HepG2 (cell line): ENCODE measurements around the gene SCYL1. TPM values are rescaled to one million over a fixed set of nuclear protein-coding genes. Genes with fewer than 3 reads are reported as not detected.
"Not testable (repeated sequence)": the region's sequence is repeated elsewhere in the genome, so short reads cannot be mapped to it uniquely, and the experiment has no call there.

Experiments
- ATAC-seq: fragments of 200-7000 bp; cut with Tn5 transposase; 3 replicates; pipeline ENCODE4 v1.9.1; 2020; ENCODE audit warnings: mild to moderate bottlenecking, moderate library complexity
- BruUV-seq: library from RNA; stranded (reverse); fragments of 400-500 nt; replicated peaks from 2 replicates; lab custom pipeline; 2021; lab: Mats Ljungman, UMichigan
- CTCF ChIA-PET: fragments of 300-600 bp; formaldehyde crosslinking; extraction: SDS; loops from one replicate; lab custom pipeline; 2021; ENCODE audit warnings: low total read pairs, inconsistent platforms, low intra/inter-chr PET ratio; lab: Yijun Ruan, JAX
- POLR2A ChIA-PET: fragments of 350-600 bp; sonication (Branson Sonifier 250); formaldehyde crosslinking; loops from one replicate; lab custom pipeline; 2020; ENCODE audit warnings: antibody characterized with exemption, inconsistent platforms; lab: Yijun Ruan, JAX
- DNase-seq: peaks from one replicate; pipeline ENCODE4 v3.0.0-alpha.2; 2015; ENCODE audit warnings: low spot score
- FAIRE-seq: peaks from 3 replicates; lab custom pipeline; 2011; peaks lifted over from hg19 to GRCh38; lab: Jason Lieb, UNC
- H2AFZ ChIP-seq: one replicate; pipeline ENCODE4 v1.6.1; 2011; ENCODE audit warnings: low read length, inconsistent platforms
- H3K27ac ChIP-seq: fragments of 300-600 bp; 3 replicates; pipeline ENCODE4 v1.8.0; 2011; ENCODE audit warnings: mixed run types, mild to moderate bottlenecking, mixed read lengths, low read length, inconsistent platforms; ENCODE audit not compliant: insufficient read depth; ENCODE audit errors: extremely low read length
- H3K27me3 ChIP-seq, 2 experiments: fragments of 200-600 bp in 1 of 2; 2 replicates in 1 of 2; 3 replicates in 1 of 2; pipeline versions ENCODE4 v1.6.0 to v1.8.0; 2011; ENCODE audit warnings: low read length in 2 of 2, mild to moderate bottlenecking in 2 of 2, moderate library complexity in 2 of 2, inconsistent platforms in 1 of 2; ENCODE audit not compliant: insufficient read depth in 2 of 2, control insufficient read depth in 1 of 2
- H3K36me3 ChIP-seq, 2 experiments: fragments of 200-600 bp in 1 of 2; replicated peaks in 1 of 2; 2 replicates in 1 of 2; 3 replicates in 1 of 2; pipeline versions ENCODE4 v1.5.1 to v1.8.0; 2011; ENCODE audit warnings: low read length in 2 of 2, inconsistent platforms in 1 of 2; ENCODE audit not compliant: insufficient read depth in 2 of 2, control insufficient read depth in 1 of 2
- H3K4me1 ChIP-seq: 2 replicates; pipeline ENCODE4 v1.5.1; 2012; ENCODE audit warnings: low read length, inconsistent platforms; ENCODE audit not compliant: insufficient read depth
- H3K4me2 ChIP-seq: 2 replicates; pipeline ENCODE4 v1.6.0; 2011; ENCODE audit warnings: low read depth, low read length, inconsistent platforms
- H3K4me3 ChIP-seq, 3 experiments: fragments of 200-600 bp in 1 of 3; sonication (generic), shearing (Covaris generic) in 1 of 3; replicated peaks in 1 of 3; 2 replicates each; pipeline ENCODE4 v1.5.1; 2011 to 2016; ENCODE audit warnings: low read length in 3 of 3, inconsistent platforms in 2 of 3, low read depth in 2 of 3, mild to moderate bottlenecking in 2 of 3, control low read depth in 1 of 3, mixed read lengths in 1 of 3; ENCODE audit not compliant: insufficient read depth in 1 of 3
- H3K79me2 ChIP-seq: one replicate; pipeline ENCODE4 v1.6.1; 2011; ENCODE audit warnings: low read length, inconsistent platforms; ENCODE audit not compliant: insufficient read depth
- H3K9ac ChIP-seq: 2 replicates; pipeline ENCODE4 v1.6.0; 2011; ENCODE audit warnings: mild to moderate bottlenecking, low read depth, low read length, inconsistent platforms; ENCODE audit not compliant: insufficient read depth
- H3K9me3 ChIP-seq: 2 replicates; pipeline ENCODE4 v1.5.1; 2012; ENCODE audit warnings: mild to moderate bottlenecking, low read length
- H4K20me1 ChIP-seq: 2 replicates; pipeline ENCODE4 v1.6.0; 2011; ENCODE audit warnings: inconsistent platforms, mild to moderate bottlenecking, low read length, moderate library complexity; ENCODE audit not compliant: insufficient read depth
- ARNTL ChIP-seq: sonication (generic); formaldehyde crosslinking; IDR thresholded peaks from 2 replicates; pipeline ENCODE4 v1.4.0; 2020; ENCODE audit warnings: mild to moderate bottlenecking, missing genetic modification reagents
- ESRRA ChIP-seq: sonication (generic); formaldehyde crosslinking; IDR thresholded peaks from 2 replicates; pipeline ENCODE4 v1.5.1; 2020; ENCODE audit warnings: mild to moderate bottlenecking, low read depth, missing genetic modification reagents
- ETV5 ChIP-seq: IDR thresholded peaks from 2 replicates; pipeline ENCODE4 v1.6.1; 2018; ENCODE audit warnings: missing biosample characterization, missing genetic modification reagents, inconsistent platforms, borderline replicate concordance
- FOXA1 ChIP-seq, 2 experiments: fragments of 450-650 bp in 1 of 2; sonication (generic) in 1 of 2; formaldehyde crosslinking in 1 of 2; IDR thresholded peaks; 2 replicates each; pipeline versions ENCODE4 v1.4.0 to v1.6.1; 2016 to 2020; ENCODE audit warnings: missing genetic modification reagents in 1 of 2
- MED1 ChIP-seq: sonication (generic); formaldehyde crosslinking; IDR thresholded peaks from 2 replicates; pipeline ENCODE4 v1.4.0; 2020; ENCODE audit warnings: missing genetic modification reagents
- PAXIP1 ChIP-seq: sonication (generic); formaldehyde crosslinking; conservative IDR thresholded peaks from 2 replicates; pipeline ENCODE4 v1.4.0; 2020; ENCODE audit warnings: mild to moderate bottlenecking, missing genetic modification reagents, moderate library complexity
- PITX1 ChIP-seq: sonication (generic); formaldehyde crosslinking; IDR thresholded peaks from 2 replicates; pipeline ENCODE4 v1.5.1; 2020; ENCODE audit warnings: mild to moderate bottlenecking, missing genetic modification reagents
- RARA ChIP-seq: IDR thresholded peaks from 2 replicates; pipeline ENCODE4 v1.6.1; 2016; ENCODE audit warnings: missing genetic modification reagents, missing compliant biosample characterization
- RXRB ChIP-seq: IDR thresholded peaks from 2 replicates; pipeline ENCODE4 v1.6.1; 2016; ENCODE audit warnings: borderline replicate concordance, missing genetic modification reagents, missing compliant biosample characterization
- TEAD3 ChIP-seq: optimal IDR thresholded peaks from 2 replicates; pipeline ENCODE3; 2016; ENCODE audit warnings: borderline replicate concordance
- ZFX ChIP-seq: sonication (generic); formaldehyde crosslinking; IDR thresholded peaks from 2 replicates; pipeline ENCODE4 v1.4.0; 2020; ENCODE audit warnings: mild to moderate bottlenecking, low read depth, missing genetic modification reagents, moderate library complexity
- ZMAT3 ChIP-seq: sonication (generic); formaldehyde crosslinking; conservative IDR thresholded peaks from 2 replicates; pipeline ENCODE4 v1.7.0; 2021; ENCODE audit warnings: missing genetic modification reagents
- ZNF317 ChIP-seq: sonication (generic); formaldehyde crosslinking; IDR thresholded peaks from 2 replicates; pipeline ENCODE4 v1.5.0; 2020; ENCODE audit warnings: mild to moderate bottlenecking, missing genetic modification reagents
- ZNF441 ChIP-seq: sonication (generic); formaldehyde crosslinking; IDR thresholded peaks from 2 replicates; pipeline ENCODE4 v1.7.0; 2021; ENCODE audit warnings: missing genetic modification reagents, borderline replicate concordance
- ZNF652 ChIP-seq: IDR thresholded peaks from 2 replicates; pipeline ENCODE4 v1.6.1; 2016; ENCODE audit warnings: low read depth, borderline replicate concordance
- WGBS: methylation state at CpG from one replicate; pipeline ENCODE4 v1.1.6; 2017; ENCODE audit warnings: low lambda C conversion rate; 5-methylcytosine and 5-hydroxymethylcytosine counted together
- in situ Hi-C: cut with HindIII; loops from 2 replicates; pipeline ENCODE4 v1.10.0; 2017; ENCODE audit warnings: low pct_unique_long_range_greater_than_20kb; ENCODE audit not compliant: extremely low pct_ligation_motif_present
- intact Hi-C: fragments of 100-400 bp; cut with micrococcal nuclease; formaldehyde crosslinking; loops from one replicate; pipeline ENCODE4 v1.10.0; 2022; ENCODE audit not compliant: unreplicated experiment
- polyA plus RNA-seq, 8 experiments: library from polyadenylated mRNA; depleted of rRNA in 3 of 8; stranded (reverse) in 7 of 8; unstranded in 1 of 8; fragments of >200 nt; fragmentation: Illumina TruSeq in 4 of 8; extraction: Trizol in 4 of 8; gene quantifications; 2 replicates each; pipeline versions ENCODE4 v1.2.1 to v1.2.3, GENCODE V29; 2011 to 2016; ENCODE audit warnings: low read depth in 4 of 8, missing spikeins in 1 of 8, mixed read lengths in 1 of 8; ENCODE audit not compliant: insufficient read depth in 1 of 8
- total RNA-seq, 5 experiments: library from RNA; depleted of rRNA; stranded (reverse); fragments of >200 nt; fragmentation: Illumina TruSeq; extraction: Trizol; gene quantifications; 2 replicates each; pipeline ENCODE4 v1.2.3, GENCODE V29; 2016; ENCODE audit warnings: low read depth in 1 of 5
- TF ChIP-seq, protein P1 (sequence below), 2 experiments: sonication (generic) in 1 of 2; formaldehyde crosslinking in 1 of 2; IDR thresholded peaks; 2 replicates each; pipeline versions ENCODE4 v1.4.0 to v1.6.1; 2018 to 2020; ENCODE audit warnings: missing genetic modification reagents in 2 of 2, borderline replicate concordance in 1 of 2, low read depth in 1 of 2, mild to moderate bottlenecking in 1 of 2, missing biosample characterization in 1 of 2

The SCYL1 gene
- total and polyA plus RNA-seq, 2 of the 13 experiments (the other 11 are each of a cell fraction or from before 2014, with no cell fraction given), result 65.9 to 103 TPM

GRCh38 chr11:65522718-65523630 lies 1.9 kb upstream of the SCYL1 start:
- H2AFZ ChIP-seq; CTCF ChIA-PET; H4K20me1 ChIP-seq; H3K36me3 ChIP-seq; intact Hi-C loops; in situ Hi-C loops; BruUV-seq; H3K9me3 ChIP-seq; DNase-seq; H3K27me3 ChIP-seq; TF ChIP-seq FOXA1 (IDR thresholded peaks at IDR 0.05): not testable (repeated sequence)
- H3K4me1 ChIP-seq, result peaks cover 56% of the 10 kb centered on the region
- H3K4me2 ChIP-seq, result peak overlapping the region; percentile 96
- peaks cover 17% of the 10 kb centered on the region for H3K79me2 ChIP-seq
- ATAC-seq (peak; percentile 34), FAIRE-seq (peak; percentile 56)
- POLR2A ChIA-PET, result interaction anchor here (1.0 to 4.4 kb wide), 3 partner anchors 24 to 104 kb away, joined by 4 to 35 read pairs (median 12); partner anchors contain the start of gene MALAT1
- H3K4me3 ChIP-seq, result peak overlapping the region; percentile 60 to 77 (median 63)
- under 1% methylated on average over 18 of the region's 18 CpGs for WGBS
- peak overlapping the region; percentile 26 for H3K9ac ChIP-seq
- H3K27ac ChIP-seq, result peak overlapping the region; percentile 39
- peak; percentile 90 for TF ChIP-seq ZNF652 (CRISPR knock-in tag)
- TF ChIP-seq MED1, result peak; percentile 52
- TF ChIP-seq, protein P1, sequence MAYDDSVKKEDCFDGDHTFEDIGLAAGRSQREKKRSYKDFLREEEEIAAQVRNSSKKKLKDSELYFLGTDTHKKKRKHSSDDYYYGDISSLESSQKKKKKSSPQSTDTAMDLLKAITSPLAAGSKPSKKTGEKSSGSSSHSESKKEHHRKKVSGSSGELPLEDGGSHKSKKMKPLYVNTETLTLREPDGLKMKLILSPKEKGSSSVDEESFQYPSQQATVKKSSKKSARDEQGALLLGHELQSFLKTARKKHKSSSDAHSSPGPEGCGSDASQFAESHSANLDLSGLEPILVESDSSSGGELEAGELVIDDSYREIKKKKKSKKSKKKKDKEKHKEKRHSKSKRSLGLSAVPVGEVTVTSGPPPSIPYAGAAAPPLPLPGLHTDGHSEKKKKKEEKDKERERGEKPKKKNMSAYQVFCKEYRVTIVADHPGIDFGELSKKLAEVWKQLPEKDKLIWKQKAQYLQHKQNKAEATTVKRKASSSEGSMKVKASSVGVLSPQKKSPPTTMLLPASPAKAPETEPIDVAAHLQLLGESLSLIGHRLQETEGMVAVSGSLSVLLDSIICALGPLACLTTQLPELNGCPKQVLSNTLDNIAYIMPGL (CRISPR knock-in tag; IDR thresholded peaks at IDR 0.05; ENCODE audit: borderline replicate concordance in 1 of 2, low read depth in 1 of 2), result peak in 1 of 2 experiments; percentile 21; a peak in 1 of 4 replicates
- 0 out of 2 replicates have a peak, but pooled peaks have one; percentile 24 for TF ChIP-seq ZMAT3 (CRISPR knock-in tag)
- TF ChIP-seq ESRRA, result peak; percentile 27; the same call in 1 of the 2 replicates
- TF ChIP-seq RARA (CRISPR knock-in tag), result peak; percentile 30
- 0 out of 2 replicates have a peak, but pooled peaks have one; percentile 37 for TF ChIP-seq ARNTL
- peak; percentile 33; the same call in 1 of the 2 replicates for TF ChIP-seq RXRB (CRISPR knock-in tag)
- TF ChIP-seq ZFX, result peak; percentile 18; the same call in 1 of the 2 replicates
- peak; percentile 17; the same call in 1 of the 2 replicates for TF ChIP-seq ZNF441 (CRISPR knock-in tag)
- 0 out of 2 replicates have a peak, but pooled peaks have one; percentile 22 for TF ChIP-seq ZNF317 (CRISPR knock-in tag)
- peak; percentile 22; the same call in 1 of the 2 replicates for TF ChIP-seq FOXA1 (CRISPR knock-in tag; IDR thresholded peaks at IDR 0.05)
- peak; percentile 94 for TF ChIP-seq PITX1 (CRISPR knock-in tag)
- peak; percentile 45 for TF ChIP-seq TEAD3 (CRISPR knock-in tag)
- peak; percentile 65; the same call in 1 of the 2 replicates for TF ChIP-seq ETV5 (CRISPR knock-in tag)
- peak; percentile 55 for TF ChIP-seq PAXIP1 (CRISPR knock-in tag)
